SK-N-SH (cell line): ENCODE measurements around the gene SIAH1.
A peak's percentile ranks its signal among the peaks of the same experiment; 100 is the strongest.

Experiments
- EP300 ChIP-seq, 2 experiments: IDR thresholded peaks; 2 replicates each; pipeline versions ENCODE4 v1.4.0 to v1.6.1; 2012; ENCODE audit warnings: borderline replicate concordance in 1 of 2, low read depth in 1 of 2, low read length in 1 of 2
- EZH2phosphoT487 ChIP-seq: fragments of 200-600 bp; sonication (generic); IDR thresholded peaks from 2 replicates; pipeline ENCODE4 v1.6.1; 2017; ENCODE audit warnings: low read depth, mixed run types, mild to moderate bottlenecking, antibody characterized with exemption, moderate library complexity, borderline replicate concordance
- FOXM1 ChIP-seq: IDR thresholded peaks from 2 replicates; pipeline ENCODE4 v1.4.0; 2012; ENCODE audit warnings: low read depth, mild to moderate bottlenecking
- JUND ChIP-seq: IDR thresholded peaks from 2 replicates; pipeline ENCODE4 v1.4.0; 2012
- POLR2AphosphoS5 ChIP-seq: IDR thresholded peaks from 2 replicates; pipeline ENCODE4 v1.6.1; 2012; ENCODE audit warnings: low read depth, low read length
- RCOR1 ChIP-seq: fragments of 150-350 bp; IDR thresholded peaks from 2 replicates; pipeline ENCODE4 v1.6.1; 2017; ENCODE audit warnings: antibody characterized with exemption, low read length
- TEAD4 ChIP-seq: IDR thresholded peaks from 2 replicates; pipeline ENCODE4 v1.4.0; 2012; ENCODE audit warnings: mild to moderate bottlenecking, borderline replicate concordance; ENCODE audit not compliant: insufficient read depth
- TF ChIP-seq, protein P1 (sequence below): fragments of 200-600 bp; sonication (generic); IDR thresholded peaks from 2 replicates; pipeline ENCODE4 v1.6.1; 2017; ENCODE audit warnings: antibody characterized with exemption, mild to moderate bottlenecking, moderate library complexity

DNA sequence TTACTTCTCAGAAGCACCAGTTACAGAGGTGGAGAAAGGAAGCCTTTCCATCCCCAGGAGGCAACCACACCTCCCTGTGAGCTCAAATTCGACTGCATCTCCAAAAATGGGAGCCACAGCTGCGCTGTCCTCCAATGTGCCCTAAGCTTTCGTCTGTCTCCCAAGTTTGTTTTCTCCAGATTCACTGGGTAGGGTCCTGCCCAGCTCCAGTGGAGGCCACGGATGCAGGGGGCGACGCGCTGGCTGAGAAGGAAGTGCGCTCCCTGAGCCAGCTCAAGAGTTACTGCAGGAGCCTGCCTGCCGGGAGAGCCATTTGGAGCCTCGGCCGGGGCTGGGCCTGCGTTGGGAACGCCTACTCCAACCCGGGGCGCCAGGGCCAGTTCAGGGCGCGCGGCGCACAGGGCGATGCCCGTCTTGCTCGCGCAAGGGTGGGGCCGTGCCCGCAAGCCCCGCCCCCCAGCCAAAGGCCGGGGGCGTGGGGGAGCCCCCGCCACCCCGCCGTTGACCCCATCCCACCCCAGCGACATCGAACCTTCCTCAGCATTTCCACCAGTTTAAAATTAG lies 19.5 kb downstream of the SIAH1 start:
- peak; percentile 32; the same call in 1 of the 2 replicates for TF ChIP-seq RCOR1
- TF ChIP-seq, protein P1, sequence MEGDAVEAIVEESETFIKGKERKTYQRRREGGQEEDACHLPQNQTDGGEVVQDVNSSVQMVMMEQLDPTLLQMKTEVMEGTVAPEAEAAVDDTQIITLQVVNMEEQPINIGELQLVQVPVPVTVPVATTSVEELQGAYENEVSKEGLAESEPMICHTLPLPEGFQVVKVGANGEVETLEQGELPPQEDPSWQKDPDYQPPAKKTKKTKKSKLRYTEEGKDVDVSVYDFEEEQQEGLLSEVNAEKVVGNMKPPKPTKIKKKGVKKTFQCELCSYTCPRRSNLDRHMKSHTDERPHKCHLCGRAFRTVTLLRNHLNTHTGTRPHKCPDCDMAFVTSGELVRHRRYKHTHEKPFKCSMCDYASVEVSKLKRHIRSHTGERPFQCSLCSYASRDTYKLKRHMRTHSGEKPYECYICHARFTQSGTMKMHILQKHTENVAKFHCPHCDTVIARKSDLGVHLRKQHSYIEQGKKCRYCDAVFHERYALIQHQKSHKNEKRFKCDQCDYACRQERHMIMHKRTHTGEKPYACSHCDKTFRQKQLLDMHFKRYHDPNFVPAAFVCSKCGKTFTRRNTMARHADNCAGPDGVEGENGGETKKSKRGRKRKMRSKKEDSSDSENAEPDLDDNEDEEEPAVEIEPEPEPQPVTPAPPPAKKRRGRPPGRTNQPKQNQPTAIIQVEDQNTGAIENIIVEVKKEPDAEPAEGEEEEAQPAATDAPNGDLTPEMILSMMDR: no peak
- no peak for TF ChIP-seq EP300 (IDR thresholded peaks at IDR 0.05; ENCODE audit: borderline replicate concordance in 1 of 2, low read depth in 1 of 2, low read length in 1 of 2)
- TF ChIP-seq TEAD4: no peak
- no peak for TF ChIP-seq FOXM1
- TF ChIP-seq EZH2phosphoT487: no peak
- TF ChIP-seq POLR2AphosphoS5: peak; percentile 70
- no peak for TF ChIP-seq JUND
